Measurements from ENCODE around the gene GLT8D1. TPM values are rescaled to one million over a fixed set of nuclear protein-coding genes. Genes with fewer than 3 reads are reported as not detected.

The GLT8D1 gene
- total and polyA plus RNA-seq, 2 of the 13 experiments (the other 11 are each of a cell fraction or from before 2014, with no cell fraction given): 110 to 121 TPM

- 0 out of 2 replicates have a peak, but pooled peaks have one; percentile 36 for TF ChIP-seq ARNTL (CRISPR knock-in tag; IDR thresholded peaks at IDR 0.05)
- TF ChIP-seq ZNF205 (CRISPR knock-in tag; IDR thresholded peaks at IDR 0.05): no peak
- peak; percentile 57; the same call in 1 of the 2 replicates for TF ChIP-seq FOXP4 (CRISPR knock-in tag; IDR thresholded peaks at IDR 0.05)
- peak; percentile 58; the same call in 1 of the 2 replicates for TF ChIP-seq ZNF7 (CRISPR knock-in tag; IDR thresholded peaks at IDR 0.05)
Observed at GRCh38 chr3:52682016-52682415, 23.6 kb downstream of the GLT8D1 start (continued).

GRCh38 chr3:52681596-52681995 lies 24.0 kb downstream of the GLT8D1 start:
- DNase-seq (ENCODE audit: low spot score) (no peak), FAIRE-seq (no peak), ATAC-seq (no peak)
- Histone ChIP-seq H3K36me3 (replicated peaks in 1 of 2; ENCODE audit: control insufficient read depth in 1 of 2, insufficient read depth in 2 of 2, low read length in 2 of 2) (peaks cover 4 to 30% of the 10 kb centered on the region in 2 experiments), H3K79me2 (ENCODE audit: insufficient read depth, low read length) (peaks cover 56% of the 10 kb centered on the region), H4K20me1 (ENCODE audit: insufficient read depth, low read length) (no peaks in the 10 kb centered on the region; the same call in 1 of the 2 replicates), H2AFZ (ENCODE audit: low read length) (no peak overlapping the region), H3K4me1 (ENCODE audit: insufficient read depth, low read length) (peaks cover 66% of the 10 kb centered on the region), H3K9me3 (ENCODE audit: low read length) (no peaks in the 10 kb centered on the region), H3K4me3 (replicated peaks in 1 of 3; ENCODE audit: insufficient read depth in 1 of 3, low read depth in 2 of 3, low read length in 3 of 3) (no peak overlapping the region), H3K27ac (ENCODE audit: extremely low read length, insufficient read depth, low read length) (peak overlapping the region; percentile 70), H3K9ac (ENCODE audit: insufficient read depth, low read depth, low read length) (peak overlapping the region; percentile 19; the same call in 1 of the 2 replicates), H3K4me2 (ENCODE audit: low read depth, low read length) (peak overlapping the region; percentile 45), H3K27me3 (ENCODE audit: control insufficient read depth in 1 of 2, insufficient read depth in 2 of 2, low read length in 2 of 2) (no peaks in the 10 kb centered on the region; a peak in 1 of 5 replicates)
- BruUV-seq (replicated peaks): no TSS peak
- in situ Hi-C loops (cut with HindIII; ENCODE audit: extremely low pct_ligation_motif_present, low pct_unique_long_range_greater_than_20kb): loop anchor here (10.0 kb wide), 1 partner anchor 227 kb away; the partner anchor contains the start of genes NISCH and TNNC1
- CTCF ChIA-PET (ENCODE audit: low intra/inter-chr PET ratio, low total read pairs): interaction anchor here (1.2 kb wide), 1 partner anchor 210 kb away, joined by 3 read pairs; no protein-coding TSS in a partner anchor
- 91% methylated on average over 3 of the region's 3 CpGs for WGBS (ENCODE audit: low lambda C conversion rate)
- POLR2A ChIA-PET: interaction anchor here (1.0 to 1.1 kb wide), 2 partner anchors 24 to 145 kb away, joined by 4 to 8 read pairs; partner anchors contain the start of genes GLT8D1, SPCS1 and UQCC5
- TF ChIP-seq, protein P1, sequence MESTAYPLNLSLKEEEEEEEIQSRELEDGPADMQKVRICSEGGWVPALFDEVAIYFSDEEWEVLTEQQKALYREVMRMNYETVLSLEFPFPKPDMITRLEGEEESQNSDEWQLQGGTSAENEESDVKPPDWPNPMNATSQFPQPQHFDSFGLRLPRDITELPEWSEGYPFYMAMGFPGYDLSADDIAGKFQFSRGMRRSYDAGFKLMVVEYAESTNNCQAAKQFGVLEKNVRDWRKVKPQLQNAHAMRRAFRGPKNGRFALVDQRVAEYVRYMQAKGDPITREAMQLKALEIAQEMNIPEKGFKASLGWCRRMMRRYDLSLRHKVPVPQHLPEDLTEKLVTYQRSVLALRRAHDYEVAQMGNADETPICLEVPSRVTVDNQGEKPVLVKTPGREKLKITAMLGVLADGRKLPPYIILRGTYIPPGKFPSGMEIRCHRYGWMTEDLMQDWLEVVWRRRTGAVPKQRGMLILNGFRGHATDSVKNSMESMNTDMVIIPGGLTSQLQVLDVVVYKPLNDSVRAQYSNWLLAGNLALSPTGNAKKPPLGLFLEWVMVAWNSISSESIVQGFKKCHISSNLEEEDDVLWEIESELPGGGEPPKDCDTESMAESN (CRISPR knock-in tag; conservative IDR thresholded peaks at IDR 0.05): no peak
- 0 out of 4 replicates have a peak, but pooled peaks of 1 of the 2 experiments have one; percentile 15 for TF ChIP-seq HMGXB4 (CRISPR knock-in tag; IDR thresholded peaks at IDR 0.05; ENCODE audit: borderline replicate concordance in 1 of 2, low read depth in 1 of 2)
- intact Hi-C loops (cut with micrococcal nuclease; ENCODE audit: unreplicated experiment): no loop called here

Measured in HepG2 (cell line).